Stomach (tissue), 4 donors: ENCODE results near the gene CSRP1.

Source experiments
- CTCF ChIP-seq, 7 experiments: fragments of 450-650 bp in 4 of 7; fragments of 200-600 bp in 3 of 7; sonication (generic) in 3 of 7; IDR thresholded peaks; one replicate each; pipeline ENCODE4 v1.5.1; 2016 to 2019; ENCODE audit warnings: antibody characterized with exemption in 7 of 7, control low read depth in 2 of 7, mild to moderate bottlenecking in 1 of 7
- POLR2A ChIP-seq, 4 donors: fragments of 450-650 bp; IDR thresholded peaks; one replicate each; pipeline ENCODE4 v1.6.1; 2016; ENCODE audit warnings: antibody characterized with exemption in 4 of 4, control low read depth in 2 of 4, mild to moderate bottlenecking in 1 of 4, moderate library complexity in 1 of 4

GRCh38 chr1:201514466-201514865, 7.5 kb upstream of the CSRP1 start:
- no peak for TF ChIP-seq CTCF (IDR thresholded peaks at IDR 0.05)
- TF ChIP-seq POLR2A (IDR thresholded peaks at IDR 0.05), result no peak
